CD14-positive monocyte (primary cell): Measurements from ENCODE around the gene RNASE1. TPM values are rescaled to one million over a fixed set of nuclear protein-coding genes. Genes with fewer than 3 reads are reported as not detected.

Experiments used
- DNase-seq, 3 donors: peaks; one replicate each; pipeline ENCODE4 v3.0.0-alpha.2; 2011 to 2022
- H2AFZ ChIP-seq: 2 replicates; pipeline ENCODE4 v1.6.0; 2012; ENCODE audit warnings: mild to moderate bottlenecking, low read depth, low read length, inconsistent platforms; ENCODE audit not compliant: insufficient read depth, poor library complexity, severe bottlenecking
- H3K27ac ChIP-seq, 2 donors: 1 replicate in 1 of 2; 2 replicates in 1 of 2; pipeline ENCODE4 v1.5.1; 2012 to 2013; ENCODE audit warnings: low read length in 2 of 2, control low read depth in 1 of 2, inconsistent platforms in 1 of 2, low read depth in 1 of 2, mild to moderate bottlenecking in 1 of 2
- H3K27me3 ChIP-seq, 2 donors: one replicate each; pipeline versions ENCODE4 v1.6.0 to v1.6.1; 2011 to 2013; ENCODE audit warnings: low read length in 2 of 2; ENCODE audit not compliant: control insufficient read depth in 2 of 2, insufficient read depth in 2 of 2
- H3K36me3 ChIP-seq, 2 donors: replicated peaks in 1 of 2; 1 replicate in 1 of 2; 2 replicates in 1 of 2; pipeline versions ENCODE4 v1.5.1 to v1.6.1; 2012 to 2013; ENCODE audit warnings: low read length in 2 of 2, control low read depth in 1 of 2, inconsistent platforms in 1 of 2, mild to moderate bottlenecking in 1 of 2; ENCODE audit not compliant: insufficient read depth in 2 of 2, control insufficient read depth in 1 of 2
- H3K4me1 ChIP-seq, 2 donors: 1 replicate in 1 of 2; 2 replicates in 1 of 2; pipeline versions ENCODE4 v1.5.1 to v1.6.1; 2012 to 2013; ENCODE audit warnings: low read length in 2 of 2, control low read depth in 1 of 2, inconsistent platforms in 1 of 2, mild to moderate bottlenecking in 1 of 2, moderate library complexity in 1 of 2; ENCODE audit not compliant: insufficient read depth in 2 of 2, control insufficient read depth in 1 of 2
- H3K4me2 ChIP-seq: replicated peaks from 2 replicates; pipeline ENCODE3; 2012; ENCODE audit warnings: low read length, moderate library complexity, mild to moderate bottlenecking; ENCODE audit not compliant: poor library complexity, severe bottlenecking; ENCODE audit errors: extremely low read depth
- H3K4me3 ChIP-seq, 3 experiments: fragments of 200-600 bp in 1 of 3; sonication (generic) in 1 of 3; replicated peaks in 1 of 3; 1 replicate in 2 of 3; 2 replicates in 1 of 3; pipeline ENCODE4 v1.5.1; 2011 to 2013; ENCODE audit warnings: low read length in 3 of 3, mild to moderate bottlenecking in 3 of 3, control low read depth in 2 of 3, low read depth in 2 of 3, inconsistent platforms in 1 of 3, moderate library complexity in 1 of 3
- H3K79me2 ChIP-seq: 2 replicates; pipeline ENCODE4 v1.6.0; 2012; ENCODE audit warnings: mild to moderate bottlenecking, control low read depth, inconsistent platforms, low read length, moderate library complexity; ENCODE audit not compliant: insufficient read depth
- H3K9ac ChIP-seq: 2 replicates; pipeline ENCODE4 v1.6.0; 2017; ENCODE audit warnings: low read length, mild to moderate bottlenecking; ENCODE audit not compliant: insufficient read depth, poor library complexity, severe bottlenecking
- H3K9me3 ChIP-seq, 2 donors: replicated peaks in 1 of 2; 1 replicate in 1 of 2; 2 replicates in 1 of 2; pipeline versions ENCODE4 v1.5.1 to v1.6.1; 2012 to 2013; ENCODE audit warnings: low read length in 2 of 2, control low read depth in 1 of 2; ENCODE audit not compliant: control insufficient read depth in 1 of 2, insufficient read depth in 1 of 2
- H4K20me1 ChIP-seq: 2 replicates; pipeline ENCODE4 v1.6.0; 2012; ENCODE audit warnings: mild to moderate bottlenecking, low read length, control low read depth, moderate library complexity; ENCODE audit not compliant: insufficient read depth
- H3K27ac Mint-ChIP-seq, 7 donors: one replicate each; pipeline ENCODE4 v1.8.0; 2020; ENCODE audit warnings: mild to moderate bottlenecking in 7 of 7, mixed read lengths in 7 of 7, moderate library complexity in 6 of 7, inconsistent platforms in 2 of 7
- H3K27me3 Mint-ChIP-seq, 3 donors: one replicate each; pipeline ENCODE4 v1.8.0; 2021 to 2022; ENCODE audit warnings: low read depth in 3 of 3, mild to moderate bottlenecking in 3 of 3, mixed read lengths in 3 of 3, moderate library complexity in 3 of 3, inconsistent platforms in 1 of 3
- H3K36me3 Mint-ChIP-seq, 2 donors: one replicate each; pipeline ENCODE4 v1.8.0; 2020; ENCODE audit warnings: mixed read lengths in 2 of 2, inconsistent platforms in 1 of 2, mild to moderate bottlenecking in 1 of 2
- H3K4me1 Mint-ChIP-seq: one replicate; pipeline ENCODE4 v1.8.0; 2020; ENCODE audit warnings: mild to moderate bottlenecking, mixed read lengths
- H3K4me3 Mint-ChIP-seq, 2 donors: one replicate each; pipeline ENCODE4 v1.8.0; 2020; ENCODE audit warnings: mild to moderate bottlenecking in 2 of 2, mixed read lengths in 2 of 2, moderate library complexity in 1 of 2
- H3K9me3 Mint-ChIP-seq, 7 donors: one replicate each; pipeline ENCODE4 v1.8.0; 2020 to 2022; ENCODE audit warnings: mixed read lengths in 7 of 7, mild to moderate bottlenecking in 6 of 7, moderate library complexity in 6 of 7, inconsistent platforms in 2 of 7
- WGBS: methylation state at CpG from one replicate; pipeline ENCODE4 v1.1.5; 2013; ENCODE audit warnings: missing lambda C conversion rate; ENCODE audit not compliant: insufficient coverage; 5-methylcytosine and 5-hydroxymethylcytosine counted together
- intact Hi-C, 2 donors: fragments of 100-400 bp; cut with micrococcal nuclease; formaldehyde crosslinking; loops; one replicate each; pipeline versions ENCODE4 v1.15.0 to v1.15.1; 2023
- polyA plus RNA-seq, 3 donors: library from polyadenylated mRNA; depleted of rRNA in 1 of 3; unstranded in 2 of 3; stranded (reverse) in 1 of 3; fragments of 300-500 nt in 2 of 3; fragments of >200 nt in 1 of 3; fragmentation: Illumina TruSeq in 2 of 3; gene quantifications; 1 replicate in 2 of 3; 2 replicates in 1 of 3; pipeline ENCODE4 v1.2.3, GENCODE V29; 2012 to 2021
- TF ChIP-seq, protein P1 (sequence below): fragments of 200-600 bp; IDR thresholded peaks from one replicate; pipeline ENCODE4 v1.8.0; 2022; ENCODE audit warnings: antibody characterized with exemption, mild to moderate bottlenecking

RNASE1 gene
- polyA plus RNA-seq, 3 donors, result 2.1 to 191 (median 11.3) TPM

DNA sequence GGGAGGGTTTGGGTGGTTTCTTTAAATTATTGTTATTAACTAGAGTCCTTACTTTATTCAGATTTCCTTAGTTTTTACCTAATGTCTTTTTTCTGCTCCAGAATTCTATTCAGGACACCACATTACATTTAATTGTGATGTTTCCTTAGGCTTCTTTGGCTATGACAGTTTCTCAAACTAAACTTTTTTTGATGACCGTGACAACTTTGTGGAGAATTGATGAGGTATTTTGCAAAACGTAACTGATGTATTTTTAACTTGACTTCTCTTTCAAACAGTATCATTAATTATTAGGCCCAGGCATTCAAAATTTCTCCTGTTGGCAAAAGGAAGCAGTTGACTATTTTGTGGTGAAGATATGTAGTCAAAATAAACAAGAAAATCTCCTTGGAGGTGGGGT, 11.0 kb downstream of the RNASE1 start:
- Mint-ChIP-seq H3K4me3 (peak overlapping the region in 1 of 2 donors; percentile 26), H3K36me3 (peaks cover 3 to 9% of the 10 kb centered on the region in 2 donors), H3K9me3 (peaks cover 0 to 2% (median 0%) of the 10 kb centered on the region in 7 donors), H3K27me3 (peaks cover 0 to 3% (median 0%) of the 10 kb centered on the region in 3 donors), H3K27ac (peak overlapping the region; percentile 71 to 96 (median 90)), H3K4me1 (peaks cover 71% of the 10 kb centered on the region)
- peaks cover 1 to 2% of the 10 kb centered on the region in 2 donors for H3K36me3 ChIP-seq
- intact Hi-C loops, result loop anchor here in 1 of 2 donors (5.0 kb wide), 1 partner anchor 74 kb away; no protein-coding TSS in a partner anchor
- no peak overlapping the region for H3K4me3 ChIP-seq
- peaks cover 23% of the 10 kb centered on the region for H3K79me2 ChIP-seq
- H4K20me1 ChIP-seq, result no peaks in the 10 kb centered on the region
- H3K4me2 ChIP-seq, result peak overlapping the region; percentile 23
- WGBS, result no CpG with 5 or more reads among the region's 2 CpGs
- TF ChIP-seq, protein P1, sequence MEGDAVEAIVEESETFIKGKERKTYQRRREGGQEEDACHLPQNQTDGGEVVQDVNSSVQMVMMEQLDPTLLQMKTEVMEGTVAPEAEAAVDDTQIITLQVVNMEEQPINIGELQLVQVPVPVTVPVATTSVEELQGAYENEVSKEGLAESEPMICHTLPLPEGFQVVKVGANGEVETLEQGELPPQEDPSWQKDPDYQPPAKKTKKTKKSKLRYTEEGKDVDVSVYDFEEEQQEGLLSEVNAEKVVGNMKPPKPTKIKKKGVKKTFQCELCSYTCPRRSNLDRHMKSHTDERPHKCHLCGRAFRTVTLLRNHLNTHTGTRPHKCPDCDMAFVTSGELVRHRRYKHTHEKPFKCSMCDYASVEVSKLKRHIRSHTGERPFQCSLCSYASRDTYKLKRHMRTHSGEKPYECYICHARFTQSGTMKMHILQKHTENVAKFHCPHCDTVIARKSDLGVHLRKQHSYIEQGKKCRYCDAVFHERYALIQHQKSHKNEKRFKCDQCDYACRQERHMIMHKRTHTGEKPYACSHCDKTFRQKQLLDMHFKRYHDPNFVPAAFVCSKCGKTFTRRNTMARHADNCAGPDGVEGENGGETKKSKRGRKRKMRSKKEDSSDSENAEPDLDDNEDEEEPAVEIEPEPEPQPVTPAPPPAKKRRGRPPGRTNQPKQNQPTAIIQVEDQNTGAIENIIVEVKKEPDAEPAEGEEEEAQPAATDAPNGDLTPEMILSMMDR, result no peak
- no peak for DNase-seq
- peak overlapping the region; percentile 49 for H2AFZ ChIP-seq
- H3K9ac ChIP-seq, result no peak overlapping the region
- H3K27me3 ChIP-seq, result no peaks in the 10 kb centered on the region
- peaks cover 76 to 94% of the 10 kb centered on the region in 2 donors for H3K4me1 ChIP-seq
- H3K9me3 ChIP-seq, result no peaks in the 10 kb centered on the region
- peak overlapping the region; percentile 32 to 41 for H3K27ac ChIP-seq

DNA sequence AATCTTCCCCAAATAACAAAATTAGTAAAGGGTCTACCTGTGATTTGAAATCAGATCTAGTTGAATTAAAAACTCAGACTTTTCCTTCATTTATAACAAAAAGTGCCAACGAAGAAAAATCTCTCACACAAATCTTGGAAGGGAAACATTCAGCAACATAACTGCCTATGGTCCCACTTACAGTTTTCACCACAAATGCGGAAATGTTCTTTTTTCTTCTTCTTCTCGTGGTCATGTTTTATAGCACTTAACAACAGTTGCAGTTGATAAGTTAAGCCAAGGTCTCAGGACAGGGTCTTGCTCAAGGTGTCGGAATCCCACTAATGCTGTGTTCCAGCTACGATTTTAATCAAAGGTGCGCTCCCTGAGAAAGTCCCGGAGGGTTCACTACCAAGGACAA, 11.5 kb downstream of the RNASE1 start:
- Mint-ChIP-seq H3K36me3 (peaks cover 5 to 13% of the 10 kb centered on the region in 2 donors), H3K4me1 (peaks cover 71% of the 10 kb centered on the region), H3K27me3 (peaks cover 0 to 2% (median 0%) of the 10 kb centered on the region in 3 donors), H3K27ac (peak overlapping the region; percentile 71 to 96 (median 90)), H3K9me3 (peaks cover 0 to 2% (median 0%) of the 10 kb centered on the region in 7 donors), H3K4me3 (peak overlapping the region; percentile 13 to 48)
- Histone ChIP-seq H3K27me3 (no peaks in the 10 kb centered on the region), H3K4me3 (no peak overlapping the region), H3K9me3 (no peaks in the 10 kb centered on the region), H3K27ac (peak overlapping the region; percentile 32 to 41), H3K4me1 (peaks cover 76 to 95% of the 10 kb centered on the region in 2 donors), H3K4me2 (peak overlapping the region; percentile 23), H3K79me2 (peaks cover 27% of the 10 kb centered on the region), H3K36me3 (peaks cover 5 to 6% of the 10 kb centered on the region in 2 donors), H2AFZ (peak overlapping the region; percentile 49), H4K20me1 (no peaks in the 10 kb centered on the region), H3K9ac (no peak overlapping the region)
- peak in 1 of 3 donors; percentile 50 for DNase-seq
- TF ChIP-seq, protein P1, result no peak
- WGBS, result 0% methylated on average over 3 of the region's 7 CpGs
- intact Hi-C loops, result loop anchor here in 1 of 2 donors (5.0 kb wide), 1 partner anchor 74 kb away; no protein-coding TSS in a partner anchor
